Lung (tissue), 12 donors: ENCODE data around the gene CDH23. TPM values are rescaled to one million over a fixed set of nuclear protein-coding genes. Genes with fewer than 3 reads are reported as not detected.

Source experiments
- ATAC-seq: fragments of 200-7000 bp; cut with Tn5 transposase; one replicate; pipeline ENCODE4 v1.9.1; 2020; ENCODE audit warnings: moderate number of reproducible peaks; ENCODE audit not compliant: insufficient read depth, low FRiP score
- DNase-seq, 3 donors: peaks; one replicate each; pipeline ENCODE4 v3.0.0-alpha.2; 2013 to 2017
- H3K27ac ChIP-seq, 2 donors: one replicate each; pipeline ENCODE4 v1.5.1; 2013; ENCODE audit warnings: mild to moderate bottlenecking in 2 of 2, moderate library complexity in 2 of 2, control low read depth in 1 of 2, inconsistent platforms in 1 of 2, low read depth in 1 of 2, low read length in 1 of 2
- H3K27me3 ChIP-seq, 3 donors: one replicate each; pipeline ENCODE4 v1.5.1; 2013; ENCODE audit warnings: low read length in 2 of 3; ENCODE audit not compliant: control insufficient read depth in 3 of 3, insufficient read depth in 3 of 3
- H3K36me3 ChIP-seq, 4 donors: one replicate each; pipeline ENCODE4 v1.5.1; 2013; ENCODE audit warnings: low read length in 4 of 4, mild to moderate bottlenecking in 1 of 4, moderate library complexity in 1 of 4; ENCODE audit not compliant: control insufficient read depth in 4 of 4, insufficient read depth in 4 of 4
- H3K4me1 ChIP-seq, 5 donors: one replicate each; pipeline ENCODE4 v1.5.1; 2013; ENCODE audit warnings: low read length in 5 of 5, mild to moderate bottlenecking in 2 of 5, moderate library complexity in 1 of 5; ENCODE audit not compliant: control insufficient read depth in 5 of 5, insufficient read depth in 5 of 5
- H3K4me3 ChIP-seq: one replicate; pipeline ENCODE4 v1.5.1; 2013; ENCODE audit warnings: mild to moderate bottlenecking, control low read depth, moderate library complexity
- H3K9ac ChIP-seq, 2 donors: one replicate each; pipeline ENCODE4 v1.5.1; 2013; ENCODE audit warnings: low read length in 2 of 2, control low read depth in 1 of 2; ENCODE audit not compliant: insufficient read depth in 1 of 2
- H3K9me3 ChIP-seq, 4 donors: one replicate each; pipeline ENCODE4 v1.5.1; 2013; ENCODE audit warnings: low read length in 3 of 4, mild to moderate bottlenecking in 1 of 4, moderate library complexity in 1 of 4; ENCODE audit not compliant: control insufficient read depth in 4 of 4, insufficient read depth in 3 of 4
- WGBS, 2 donors: extraction: QIAGEN DNeasy Blood & Tissue Kit; methylation state at CpG; one replicate each; pipeline ENCODE4 v1.1.7; 2013; 5-methylcytosine and 5-hydroxymethylcytosine counted together
- polyA plus RNA-seq, 2 donors: library from polyadenylated mRNA; stranded (reverse); fragments of 200-250 nt; gene quantifications; one replicate each; pipeline ENCODE4 v1.2.1, GENCODE V29; 2013
- total RNA-seq, 2 donors: library from RNA; depleted of rRNA in 1 of 2; stranded (reverse); fragments of >200 nt in 1 of 2; gene quantifications; one replicate each; pipeline ENCODE4 v1.2.1, GENCODE V29; 2014 to 2021
- TF ChIP-seq, protein P1 (sequence below): IDR thresholded peaks from 2 replicates; pipeline ENCODE4 v1.5.1; 2012; ENCODE audit warnings: mild to moderate bottlenecking; ENCODE audit errors: control extremely low read depth, extremely low read depth
- donor health status: control.
- donor health status: control.
- donor health status: Bipolar disorder and iron deficiency.
- donor health status: healthy.
- donor health status: DM: yes; HTN: yes; CAD: no.

Gene CDH23
- total and polyA plus RNA-seq, 4 donors: 4.5 to 29.5 (median 6.0) TPM

DNA sequence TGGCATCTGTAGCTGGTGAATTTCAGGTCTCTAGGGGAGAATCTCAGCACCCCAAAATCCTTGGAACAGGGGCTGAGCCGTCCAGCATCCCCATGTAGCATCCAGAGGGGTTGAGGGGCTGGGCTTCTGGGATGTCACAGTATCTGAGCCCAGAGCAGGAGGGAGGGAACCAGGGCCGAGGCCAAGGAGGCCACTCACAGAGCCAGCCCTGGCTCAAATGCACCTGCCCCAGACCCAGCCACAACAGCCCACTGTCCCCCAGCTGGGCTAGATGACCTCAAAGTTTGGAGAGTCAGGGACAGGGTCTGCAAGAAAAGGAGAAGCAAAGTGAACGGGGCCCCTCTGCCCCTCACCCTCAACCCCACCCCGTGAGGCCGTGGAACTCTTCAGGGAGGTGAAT is 354.3 kb downstream of the CDH23 start:
- ATAC-seq (no peak), DNase-seq (no peak)
- Histone ChIP-seq H3K36me3 (peaks cover 0 to 40% (median 0%) of the 10 kb centered on the region in 4 donors), H3K9ac (no peak overlapping the region), H3K9me3 (no peaks in the 10 kb centered on the region), H3K4me1 (peaks cover 17 to 64% (median 29%) of the 10 kb centered on the region in 5 donors), H3K27ac (peak overlapping the region in 1 of 2 donors; percentile 90), H3K27me3 (no peaks in the 10 kb centered on the region), H3K4me3 (no peak overlapping the region)
- TF ChIP-seq, protein P1, sequence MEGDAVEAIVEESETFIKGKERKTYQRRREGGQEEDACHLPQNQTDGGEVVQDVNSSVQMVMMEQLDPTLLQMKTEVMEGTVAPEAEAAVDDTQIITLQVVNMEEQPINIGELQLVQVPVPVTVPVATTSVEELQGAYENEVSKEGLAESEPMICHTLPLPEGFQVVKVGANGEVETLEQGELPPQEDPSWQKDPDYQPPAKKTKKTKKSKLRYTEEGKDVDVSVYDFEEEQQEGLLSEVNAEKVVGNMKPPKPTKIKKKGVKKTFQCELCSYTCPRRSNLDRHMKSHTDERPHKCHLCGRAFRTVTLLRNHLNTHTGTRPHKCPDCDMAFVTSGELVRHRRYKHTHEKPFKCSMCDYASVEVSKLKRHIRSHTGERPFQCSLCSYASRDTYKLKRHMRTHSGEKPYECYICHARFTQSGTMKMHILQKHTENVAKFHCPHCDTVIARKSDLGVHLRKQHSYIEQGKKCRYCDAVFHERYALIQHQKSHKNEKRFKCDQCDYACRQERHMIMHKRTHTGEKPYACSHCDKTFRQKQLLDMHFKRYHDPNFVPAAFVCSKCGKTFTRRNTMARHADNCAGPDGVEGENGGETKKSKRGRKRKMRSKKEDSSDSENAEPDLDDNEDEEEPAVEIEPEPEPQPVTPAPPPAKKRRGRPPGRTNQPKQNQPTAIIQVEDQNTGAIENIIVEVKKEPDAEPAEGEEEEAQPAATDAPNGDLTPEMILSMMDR: no peak
- 55 to 78% methylated on average over 5 of the region's 5 CpGs for WGBS, 2 donors

DNA sequence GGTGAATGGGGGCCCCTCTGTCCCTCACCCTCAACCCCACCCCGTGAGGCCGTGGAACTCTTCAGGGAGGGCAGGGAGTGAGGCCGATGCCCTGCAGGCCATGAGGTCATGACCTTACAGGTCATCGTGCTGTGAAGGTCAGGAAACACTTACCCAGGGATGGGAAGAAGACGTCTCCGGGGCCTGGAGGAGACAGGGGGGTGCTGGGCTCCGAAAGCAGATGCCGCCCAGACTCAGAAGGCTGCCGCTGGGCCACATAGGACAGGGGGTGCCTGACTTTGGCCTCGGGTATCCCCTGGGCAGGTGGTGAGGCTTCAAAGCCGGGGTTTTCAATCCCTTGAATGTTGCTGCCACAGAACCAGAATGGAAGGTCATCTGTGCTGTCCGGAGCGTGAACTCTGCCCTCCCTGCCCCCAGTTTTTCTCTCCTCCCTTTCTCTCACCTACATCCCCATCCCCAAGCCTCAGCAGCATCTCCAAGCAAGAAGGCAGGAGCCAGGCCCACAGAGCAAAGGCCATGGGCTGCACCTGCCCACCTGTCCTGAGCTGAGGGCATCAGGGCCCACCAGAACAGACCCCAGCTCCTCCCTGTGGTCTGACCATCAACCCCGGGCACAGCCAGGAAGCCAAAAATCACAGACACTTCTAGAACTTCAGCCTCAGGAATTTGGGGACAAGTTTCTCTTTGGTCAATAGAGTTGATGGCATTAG is 354.9 kb downstream of the CDH23 start:
- WGBS, 2 donors: 81 to 84% methylated on average over 14 of the region's 14 CpGs
- Histone ChIP-seq H3K27ac (peak overlapping the region in 1 of 2 donors; percentile 61), H3K4me3 (no peak overlapping the region), H3K4me1 (peaks cover 17 to 64% (median 32%) of the 10 kb centered on the region in 5 donors), H3K9me3 (no peaks in the 10 kb centered on the region), H3K27me3 (no peaks in the 10 kb centered on the region), H3K36me3 (peaks cover 0 to 40% (median 0%) of the 10 kb centered on the region in 4 donors), H3K9ac (no peak overlapping the region)
- DNase-seq (no peak), ATAC-seq (no peak)
- TF ChIP-seq, protein P1: no peak

DNA sequence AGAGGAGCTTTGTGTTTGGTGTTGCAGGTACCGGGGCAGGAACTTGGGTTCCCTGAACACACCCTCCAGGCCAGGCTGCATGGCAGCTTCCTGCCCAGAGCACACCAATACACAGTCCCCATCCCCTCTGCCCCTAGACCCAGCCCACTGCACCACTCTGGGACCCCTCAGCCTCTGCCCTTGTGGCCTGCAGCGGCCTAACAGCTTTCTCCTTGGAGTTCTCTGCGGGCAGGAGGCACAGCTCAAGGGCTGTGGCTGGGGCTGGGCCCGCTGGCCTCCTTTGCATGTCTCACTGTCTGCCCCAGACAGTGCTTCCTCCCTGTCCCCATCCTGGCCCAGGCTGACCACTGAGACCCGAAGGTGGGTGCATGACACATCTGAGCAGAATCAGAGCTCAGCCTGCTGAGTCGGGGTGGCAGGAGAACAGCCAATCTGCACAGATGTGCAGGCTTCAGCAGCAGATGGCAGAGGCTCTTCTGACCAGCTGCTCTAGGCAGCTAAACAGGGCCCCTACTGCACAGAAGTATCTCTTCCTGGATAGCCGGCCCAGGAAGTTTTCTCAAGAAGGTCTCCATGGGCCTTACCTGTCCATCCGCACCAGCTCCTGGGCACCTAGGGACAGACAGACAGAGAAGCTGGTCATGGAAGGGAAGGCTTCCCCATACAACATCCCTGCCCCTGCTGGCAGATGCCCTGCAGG is 355.8 kb downstream of the CDH23 start:
- Histone ChIP-seq H3K27ac (peak overlapping the region in 1 of 2 donors; percentile 75), H3K4me1 (peaks cover 12 to 63% (median 27%) of the 10 kb centered on the region in 5 donors), H3K4me3 (no peak overlapping the region), H3K36me3 (peaks cover 0 to 40% (median 0%) of the 10 kb centered on the region in 4 donors), H3K27me3 (no peaks in the 10 kb centered on the region), H3K9me3 (no peaks in the 10 kb centered on the region), H3K9ac (no peak overlapping the region)
- DNase-seq: peak in 1 of 3 donors; percentile 16
- ATAC-seq: no peak
- 45 to 75% methylated on average over 8 of the region's 8 CpGs for WGBS, 2 donors
- TF ChIP-seq, protein P1: no peak
